ENCODE data around the gene TMEM259. TPM values are rescaled to one million over a fixed set of nuclear protein-coding genes. Genes with fewer than 3 reads are reported as not detected.

Gene TMEM259
- total and polyA plus RNA-seq, 2 of the 13 experiments (the other 11 are each of a cell fraction or from before 2014, with no cell fraction given): 64.7 to 164 TPM

- no peak for TF ChIP-seq RFXANK (CRISPR knock-in tag; IDR thresholded peaks at IDR 0.05)
- no peak for TF ChIP-seq ZNF652 (CRISPR knock-in tag; IDR thresholded peaks at IDR 0.05; ENCODE audit: borderline replicate concordance, low read depth)
- TF ChIP-seq HNF1B (CRISPR knock-in tag; IDR thresholded peaks at IDR 0.05): peak; percentile 80
- no peak for TF ChIP-seq DBP (CRISPR knock-in tag; IDR thresholded peaks at IDR 0.05; ENCODE audit: not compliant biosample characterization)
- peak; percentile 41; the same call in 1 of the 2 replicates for TF ChIP-seq USF2 (IDR thresholded peaks at IDR 0.05; ENCODE audit: low read depth, low read length)
- TF ChIP-seq USF2 (CRISPR knock-in tag; IDR thresholded peaks at IDR 0.05; ENCODE audit: borderline replicate concordance): peak; percentile 84; the same call in 1 of the 2 replicates
- no peak for TF ChIP-seq ZNF235 (CRISPR knock-in tag; IDR thresholded peaks at IDR 0.05; ENCODE audit: borderline replicate concordance)
- TF ChIP-seq MAX (IDR thresholded peaks at IDR 0.05): peak; percentile 98
- TF ChIP-seq CHD2 (IDR thresholded peaks at IDR 0.05; ENCODE audit: low read depth, low read length): no peak
- peak; percentile 69 for TF ChIP-seq SPEN (CRISPR knock-in tag; IDR thresholded peaks at IDR 0.05; ENCODE audit: low read depth)
- TF ChIP-seq ARID5B (CRISPR knock-in tag; IDR thresholded peaks at IDR 0.05): no peak
- TF ChIP-seq IRF9 (CRISPR knock-in tag; IDR thresholded peaks at IDR 0.05; ENCODE audit: borderline replicate concordance): peak; percentile 76; the same call in 1 of the 2 replicates
- no peak for TF ChIP-seq GABPA (IDR thresholded peaks at IDR 0.05; ENCODE audit: low read depth, low read length)
- TF ChIP-seq GABPA (CRISPR knock-in tag; IDR thresholded peaks at IDR 0.05; ENCODE audit: low read depth): no peak
- TF ChIP-seq ESRRA (CRISPR knock-in tag; IDR thresholded peaks at IDR 0.05; ENCODE audit: low read depth): no peak
- no peak for TF ChIP-seq ZFAT (CRISPR knock-in tag; conservative IDR thresholded peaks at IDR 0.05)
- TF ChIP-seq TRIM24 (CRISPR knock-in tag; IDR thresholded peaks at IDR 0.05): no peak
- no peak for TF ChIP-seq MAF1 (CRISPR knock-in tag; IDR thresholded peaks at IDR 0.05; ENCODE audit: borderline replicate concordance)
- no peak for TF ChIP-seq TEF (CRISPR knock-in tag; IDR thresholded peaks at IDR 0.05)
- TF ChIP-seq ZMYM3 (CRISPR knock-in tag; IDR thresholded peaks at IDR 0.05): no peak
- no peak for TF ChIP-seq ZNF672 (CRISPR knock-in tag; IDR thresholded peaks at IDR 0.05)
Observed at GRCh38 chr19:1046117-1046626, 25.2 kb upstream of the TMEM259 start (continued).

Measured in HepG2 (cell line).